Progenitor cell of endocrine pancreas (in vitro differentiated cells): ENCODE data around the gene ZNF438. TPM values are rescaled to one million over a fixed set of nuclear protein-coding genes. Genes with fewer than 3 reads are reported as not detected.

Source experiments
- DNase-seq: peaks from one replicate; pipeline ENCODE4 v3.0.0; 2021; ENCODE audit warnings: low spot score; ENCODE audit not compliant: unreplicated experiment
- H3K27ac Mint-ChIP-seq: 2 replicates; pipeline ENCODE4 v1.8.0; 2021; ENCODE audit warnings: mild to moderate bottlenecking, moderate library complexity, mixed read lengths
- H3K27me3 Mint-ChIP-seq: 2 replicates; pipeline ENCODE4 v1.8.0; 2021; ENCODE audit warnings: mixed read lengths
- H3K36me3 Mint-ChIP-seq: 2 replicates; pipeline ENCODE4 v1.8.0; 2022; ENCODE audit warnings: mixed read lengths; ENCODE audit not compliant: insufficient read depth
- H3K4me1 Mint-ChIP-seq: 2 replicates; pipeline ENCODE4 v1.8.0; 2021; ENCODE audit warnings: low read depth, mixed read lengths
- H3K4me3 Mint-ChIP-seq: 2 replicates; pipeline ENCODE4 v1.8.0; 2021; ENCODE audit warnings: low read depth, mild to moderate bottlenecking, moderate library complexity, mixed read lengths
- H3K9me3 Mint-ChIP-seq: 2 replicates; pipeline ENCODE4 v1.8.0; 2021; ENCODE audit warnings: low read depth, mixed read lengths
- total RNA-seq: library from RNA; stranded (reverse); gene quantifications from 2 replicates; pipeline ENCODE4 v1.2.1, GENCODE V29; 2021
- TF ChIP-seq, protein P1 (sequence below): fragments of 200-600 bp; sonication (generic); IDR thresholded peaks from one replicate; pipeline ENCODE4 v1.5.0; 2021; ENCODE audit warnings: antibody characterized with exemption, mild to moderate bottlenecking; ENCODE audit not compliant: unreplicated experiment

The ZNF438 gene
- total RNA-seq, 1 donor from 2014 or later: 6.6 TPM

DNA sequence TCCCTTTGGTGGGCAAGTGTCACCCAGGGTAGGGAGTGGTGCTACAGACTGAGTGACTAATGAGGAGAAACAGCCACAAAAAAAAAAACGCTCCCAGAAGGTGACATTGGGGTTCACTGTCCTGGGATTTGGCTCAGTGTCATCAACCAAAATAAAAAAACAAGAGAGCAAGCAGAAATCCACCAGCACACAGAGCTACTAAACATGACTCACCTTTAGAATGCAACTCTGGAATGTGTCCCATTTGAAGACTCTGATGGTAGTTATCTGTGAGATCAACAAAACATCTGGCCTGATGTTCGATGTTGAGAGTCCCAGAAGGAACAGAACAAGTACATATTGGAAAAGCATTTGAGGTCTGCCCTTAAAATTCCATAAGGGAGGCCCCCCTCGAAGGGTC is 201.8 kb downstream of the ZNF438 start:
- peaks cover 3% of the 10 kb centered on the region for H3K9me3 Mint-ChIP-seq
- H3K36me3 Mint-ChIP-seq: no peaks in the 10 kb centered on the region
- DNase-seq: no peak
- TF ChIP-seq, protein P1, sequence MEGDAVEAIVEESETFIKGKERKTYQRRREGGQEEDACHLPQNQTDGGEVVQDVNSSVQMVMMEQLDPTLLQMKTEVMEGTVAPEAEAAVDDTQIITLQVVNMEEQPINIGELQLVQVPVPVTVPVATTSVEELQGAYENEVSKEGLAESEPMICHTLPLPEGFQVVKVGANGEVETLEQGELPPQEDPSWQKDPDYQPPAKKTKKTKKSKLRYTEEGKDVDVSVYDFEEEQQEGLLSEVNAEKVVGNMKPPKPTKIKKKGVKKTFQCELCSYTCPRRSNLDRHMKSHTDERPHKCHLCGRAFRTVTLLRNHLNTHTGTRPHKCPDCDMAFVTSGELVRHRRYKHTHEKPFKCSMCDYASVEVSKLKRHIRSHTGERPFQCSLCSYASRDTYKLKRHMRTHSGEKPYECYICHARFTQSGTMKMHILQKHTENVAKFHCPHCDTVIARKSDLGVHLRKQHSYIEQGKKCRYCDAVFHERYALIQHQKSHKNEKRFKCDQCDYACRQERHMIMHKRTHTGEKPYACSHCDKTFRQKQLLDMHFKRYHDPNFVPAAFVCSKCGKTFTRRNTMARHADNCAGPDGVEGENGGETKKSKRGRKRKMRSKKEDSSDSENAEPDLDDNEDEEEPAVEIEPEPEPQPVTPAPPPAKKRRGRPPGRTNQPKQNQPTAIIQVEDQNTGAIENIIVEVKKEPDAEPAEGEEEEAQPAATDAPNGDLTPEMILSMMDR: no peak
- no peak overlapping the region for H3K4me3 Mint-ChIP-seq
- no peaks in the 10 kb centered on the region for H3K27me3 Mint-ChIP-seq
- H3K4me1 Mint-ChIP-seq: peaks cover 84% of the 10 kb centered on the region
- H3K27ac Mint-ChIP-seq: peak overlapping the region; percentile 94

DNA sequence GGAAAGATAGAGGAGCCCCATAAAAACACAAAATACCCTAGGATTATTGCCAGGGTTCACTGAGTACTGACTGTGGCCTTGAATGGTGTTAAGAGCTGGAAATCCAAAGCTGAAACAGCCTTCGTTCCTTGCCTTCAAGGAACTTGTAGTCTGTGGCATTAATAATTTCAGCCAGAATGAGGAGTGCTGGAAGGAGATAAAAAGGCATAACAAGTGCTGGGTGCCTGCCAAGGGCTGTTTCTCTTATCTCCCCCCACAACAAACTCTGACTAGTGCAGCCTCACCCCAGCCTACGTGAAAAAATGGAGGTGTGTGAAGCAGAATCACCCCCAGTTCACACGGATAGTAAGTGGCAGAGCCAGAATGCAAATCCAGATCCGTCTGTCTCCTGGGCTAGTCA is 203.0 kb downstream of the ZNF438 start:
- no peaks in the 10 kb centered on the region for H3K36me3 Mint-ChIP-seq
- DNase-seq: no peak
- peak overlapping the region; percentile 48 for H3K27ac Mint-ChIP-seq
- no peaks in the 10 kb centered on the region for H3K27me3 Mint-ChIP-seq
- TF ChIP-seq, protein P1: no peak
- H3K4me3 Mint-ChIP-seq: no peak overlapping the region
- H3K4me1 Mint-ChIP-seq: peaks cover 76% of the 10 kb centered on the region
- H3K9me3 Mint-ChIP-seq: peaks cover 3% of the 10 kb centered on the region

DNA sequence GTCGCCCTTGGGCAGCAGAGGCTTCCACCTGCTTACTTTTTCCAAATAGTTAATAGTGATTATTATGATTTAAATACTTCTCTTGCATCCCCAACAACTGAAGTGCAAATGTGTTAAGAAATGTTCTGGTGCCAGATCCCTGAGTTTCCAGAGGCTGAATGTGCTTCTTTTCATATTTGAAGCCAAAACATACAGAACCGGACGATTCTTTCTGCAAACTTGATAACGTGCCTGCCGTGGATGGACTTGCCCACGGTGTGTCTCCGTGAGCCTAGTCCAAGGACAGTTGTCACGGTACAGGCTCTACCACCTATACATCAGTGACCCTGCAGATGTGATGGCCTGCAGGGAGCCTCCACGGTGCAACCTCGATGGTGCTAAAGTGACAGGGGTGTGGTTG is 203.5 kb downstream of the ZNF438 start:
- Mint-ChIP-seq H3K4me3 (no peak overlapping the region), H3K27me3 (no peaks in the 10 kb centered on the region), H3K9me3 (peaks cover 3% of the 10 kb centered on the region), H3K27ac (no peak overlapping the region), H3K36me3 (no peaks in the 10 kb centered on the region), H3K4me1 (peaks cover 73% of the 10 kb centered on the region)
- TF ChIP-seq, protein P1: no peak
- no peak for DNase-seq

DNA sequence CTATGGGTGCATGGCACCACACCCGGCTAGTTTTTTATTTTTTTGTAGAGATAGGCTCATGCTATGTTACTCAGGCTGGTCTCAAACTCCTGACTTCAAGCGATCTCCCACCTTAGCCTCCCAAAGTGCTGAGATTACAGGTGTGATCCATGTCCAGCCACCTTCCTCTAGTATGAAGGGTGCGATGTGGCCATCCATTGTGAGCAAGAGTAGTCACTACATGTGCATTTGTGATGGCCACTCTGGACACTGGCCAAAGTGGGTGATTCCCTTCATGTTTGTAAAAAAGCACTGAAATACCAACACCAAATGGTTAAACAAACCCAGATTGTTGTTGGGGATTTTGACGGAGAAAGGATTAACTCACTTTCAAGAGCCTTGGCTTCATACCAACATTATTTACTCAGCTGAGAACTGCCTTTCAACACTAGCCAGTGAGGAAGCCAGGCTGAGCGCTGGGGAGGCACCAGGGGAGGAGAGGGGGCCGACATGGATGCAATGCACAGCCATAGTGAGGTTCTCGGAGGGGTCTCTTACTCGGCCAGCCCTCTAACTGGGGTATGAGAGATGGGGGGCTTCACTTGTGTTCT is 204.0 kb downstream of the ZNF438 start:
- H3K27ac Mint-ChIP-seq: peak overlapping the region; percentile 43
- H3K27me3 Mint-ChIP-seq: peaks cover 2% of the 10 kb centered on the region
- no peak for DNase-seq
- H3K36me3 Mint-ChIP-seq: no peaks in the 10 kb centered on the region
- TF ChIP-seq, protein P1: no peak
- peaks cover 72% of the 10 kb centered on the region for H3K4me1 Mint-ChIP-seq
- peak overlapping the region; percentile 3 for H3K4me3 Mint-ChIP-seq
- peaks cover 3% of the 10 kb centered on the region for H3K9me3 Mint-ChIP-seq

GRCh38 chr10:30826679-30827078 is 205.0 kb downstream of the ZNF438 start:
- TF ChIP-seq, protein P1: no peak
- no peak overlapping the region for H3K27ac Mint-ChIP-seq
- H3K4me1 Mint-ChIP-seq: peaks cover 67% of the 10 kb centered on the region
- no peak for DNase-seq
- peaks cover 3% of the 10 kb centered on the region for H3K27me3 Mint-ChIP-seq
- no peak overlapping the region for H3K4me3 Mint-ChIP-seq
- no peaks in the 10 kb centered on the region for H3K36me3 Mint-ChIP-seq
- peaks cover 3% of the 10 kb centered on the region for H3K9me3 Mint-ChIP-seq
